Heart left ventricle (tissue), 16 donors: ENCODE data around the gene PTCRA. TPM values are rescaled to one million over a fixed set of nuclear protein-coding genes. Genes with fewer than 3 reads are reported as not detected.
A peak's percentile ranks its signal among the peaks of the same experiment; 100 is the strongest.

ENCODE experiments used
- ATAC-seq, 4 donors: fragments of 200-7000 bp; cut with Tn5 transposase; one replicate each; pipeline ENCODE4 v1.9.1; 2020 to 2022; ENCODE audit warnings: moderate library complexity in 4 of 4, mild to moderate bottlenecking in 3 of 4, moderate number of reproducible peaks in 1 of 4
- DNase-seq, 5 donors: peaks; one replicate each; pipeline ENCODE4 v3.0.0-alpha.2; 2020
- H3K27ac ChIP-seq, 12 donors: fragments of 200-600 bp; sonication (generic) in 4 of 12; one replicate each; pipeline versions ENCODE4 v1.5.0 to v1.8.0; 2016 to 2022; ENCODE audit warnings: mild to moderate bottlenecking in 2 of 12
- H3K27me3 ChIP-seq, 9 donors: fragments of 200-600 bp; sonication (generic) in 2 of 9; one replicate each; pipeline versions ENCODE4 v1.5.1 to v1.8.0; 2016 to 2022; ENCODE audit warnings: mild to moderate bottlenecking in 3 of 9
- H3K36me3 ChIP-seq, 9 donors: fragments of 200-600 bp; sonication (generic) in 2 of 9; one replicate each; pipeline versions ENCODE4 v1.5.0 to v1.8.0; 2018 to 2022; ENCODE audit warnings: mild to moderate bottlenecking in 2 of 9
- H3K4me1 ChIP-seq, 12 donors: fragments of 200-600 bp; sonication (generic) in 4 of 12; one replicate each; pipeline versions ENCODE4 v1.5.0 to v1.8.0; 2016 to 2022; ENCODE audit warnings: mild to moderate bottlenecking in 3 of 12
- H3K4me3 ChIP-seq, 12 donors: fragments of 200-600 bp; sonication (generic) in 4 of 12; one replicate each; pipeline versions ENCODE4 v1.5.0 to v1.8.0; 2017 to 2022; ENCODE audit warnings: mild to moderate bottlenecking in 9 of 12, moderate library complexity in 4 of 12
- H3K9me3 ChIP-seq, 12 donors: fragments of 200-600 bp; sonication (generic) in 4 of 12; one replicate each; pipeline versions ENCODE4 v1.5.0 to v1.8.0; 2016 to 2022; ENCODE audit warnings: mild to moderate bottlenecking in 1 of 12
- CTCF ChIP-seq, 12 donors: fragments of 200-600 bp; sonication (generic) in 4 of 12; IDR thresholded peaks; one replicate each; pipeline versions ENCODE4 v1.5.0 to v1.8.0; 2018 to 2022; ENCODE audit warnings: antibody characterized with exemption in 12 of 12, mild to moderate bottlenecking in 5 of 12
- POLR2A ChIP-seq, 2 donors: fragments of 450-650 bp; IDR thresholded peaks; one replicate each; pipeline ENCODE4 v1.6.1; 2017; ENCODE audit warnings: antibody characterized with exemption in 2 of 2, mild to moderate bottlenecking in 2 of 2, moderate library complexity in 2 of 2
- WGBS, 4 donors: extraction: QIAGEN DNeasy Blood & Tissue Kit in 2 of 4; methylation state at CpG; one replicate each; pipeline versions ENCODE4 v1.1.5 to v1.1.7; 2013 to 2018; 5-methylcytosine and 5-hydroxymethylcytosine counted together
- intact Hi-C, 10 donors: fragments of 100-400 bp; cut with DNase I; formaldehyde crosslinking; loops; one replicate each; pipeline versions ENCODE4 v1.11.1 to v1.14.2; 2022
- polyA plus RNA-seq, 2 donors: library from polyadenylated mRNA; stranded (reverse); fragments of 200-250 nt; gene quantifications; one replicate each; pipeline ENCODE4 v1.2.3, GENCODE V29; 2013
- total RNA-seq, 9 donors: library from RNA; depleted of rRNA in 2 of 9; stranded (reverse); fragments of >200 nt in 2 of 9; fragmentation: NEBNext Ultra II Directional in 3 of 9; extraction: Animal tissue kit (Norgen Biotek cat#: 25700) in 3 of 9; gene quantifications; one replicate each; pipeline versions ENCODE4 v1.1.0 to v1.2.4, GENCODE V29; 2016 to 2023
- donor health status: ischemic (EF 13 %, LVEDD 7.1; RV severe dilation, severe dysfunction).
- donor health status: healthy with polysubstance abuse.
- donor health status: DM: no; HTN: yes; CAD: no.
- donor health status: DM: no; HTN: no; CAD: no.
- donor health status: ischemic (EF 25% LVEDD 6.9; RV normal size, moderate dysfunction).
- donor health status: ischemic (EF 25% LVEDD 5.7; RV mildly dilated, moderate dysfunction).
- donor health status: healthy.
- donor health status: DM: yes; HTN: yes; CAD: no.
- donor health status: ischemic (EF 35%, LVEDD 5.7; RV mildly dilated, moderate dysfunction).
- donor health status: nonischemic (EF 11% LVEDD 7.7; RV severe dilation, severe dysfunction).
- donor health status: DM: yes; HTN: yes; CAD: no.
- donor health status: PGD.
- donor health status: ischemic (EF 29% LVEDD 5.4; RV normal size, mild dysfunction).
- donor health status: nonischemic (EF 23%, LVEDD 6.1; RV moderate dilation, normal function).

The PTCRA gene
- total and polyA plus RNA-seq, 11 donors, result 1.7 TPM; not detected in 10

DNA sequence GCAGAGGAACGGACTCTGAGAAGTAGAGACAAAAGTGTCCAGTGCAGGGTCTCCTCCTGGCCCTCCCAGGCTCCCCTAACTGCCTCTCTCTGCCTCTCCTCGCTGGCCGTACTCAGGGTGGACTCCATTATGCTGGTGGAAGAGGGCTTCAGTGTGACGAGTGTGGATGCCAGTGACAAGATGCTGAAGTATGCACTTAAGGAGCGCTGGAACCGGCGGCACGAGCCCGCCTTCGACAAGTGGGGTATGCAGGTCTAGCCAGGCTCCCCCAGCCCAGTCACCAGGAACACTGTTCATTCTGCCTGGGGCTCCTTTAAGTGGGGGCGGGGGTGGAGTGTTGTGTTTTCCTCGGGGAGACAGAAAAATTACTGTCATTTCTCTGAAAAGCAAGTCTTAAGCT is 46.2 kb downstream of the PTCRA start:
- intact Hi-C loops, result no loop called here
- Histone ChIP-seq H3K36me3 (peaks cover 0 to 45% (median 32%) of the 10 kb centered on the region in 9 donors), H3K4me1 (peaks cover 4 to 18% (median 13%) of the 10 kb centered on the region in 12 donors), H3K4me3 (no peak overlapping the region), H3K9me3 (no peaks in the 10 kb centered on the region), H3K27ac (no peak overlapping the region), H3K27me3 (peaks cover 0 to 6% (median 0%) of the 10 kb centered on the region in 9 donors)
- no peak for ATAC-seq
- DNase-seq, result peak in 1 of 5 donors; percentile 48
- no peak for TF ChIP-seq POLR2A (IDR thresholded peaks at IDR 0.05)
- TF ChIP-seq CTCF (IDR thresholded peaks at IDR 0.05), result no peak
- 90 to 94% (median 91%) methylated on average over 12 of the region's 12 CpGs for WGBS, 4 donors

DNA sequence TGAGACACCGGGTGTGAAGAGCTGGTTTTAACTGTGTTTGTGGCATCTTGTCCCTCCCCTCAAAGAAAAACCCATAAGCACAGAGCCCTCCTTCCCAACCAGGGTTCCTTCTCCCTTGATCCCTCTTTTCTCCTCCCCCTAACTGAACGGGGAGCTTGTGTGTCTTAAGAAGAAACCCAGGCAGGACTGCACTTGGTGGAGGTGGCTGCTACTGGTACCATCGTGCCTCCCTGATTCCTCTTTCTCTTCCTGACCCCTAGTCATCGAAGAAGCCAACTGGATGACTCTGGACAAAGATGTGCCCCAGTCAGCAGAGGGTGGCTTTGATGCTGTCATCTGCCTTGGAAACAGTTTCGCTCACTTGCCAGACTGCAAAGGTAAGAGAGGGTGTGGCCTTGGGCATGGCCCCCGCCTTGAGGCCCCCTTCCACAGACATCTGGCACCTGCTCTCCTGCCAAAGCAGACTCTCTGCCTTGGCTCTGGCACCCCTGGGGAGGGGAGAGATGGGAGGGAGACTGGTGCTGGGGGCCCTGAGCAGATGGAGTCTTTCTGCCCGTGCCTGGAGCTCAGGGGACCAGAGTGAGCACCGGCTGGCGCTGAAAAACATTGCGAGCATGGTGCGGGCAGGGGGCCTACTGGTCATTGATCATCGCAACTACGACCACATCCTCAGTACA is 46.8 kb downstream of the PTCRA start:
- Histone ChIP-seq H3K36me3 (peaks cover 0 to 51% (median 37%) of the 10 kb centered on the region in 9 donors), H3K4me1 (peaks cover 4 to 18% (median 13%) of the 10 kb centered on the region in 12 donors), H3K4me3 (no peak overlapping the region), H3K27ac (no peak overlapping the region), H3K27me3 (peaks cover 0 to 6% (median 0%) of the 10 kb centered on the region in 9 donors), H3K9me3 (no peaks in the 10 kb centered on the region)
- DNase-seq (peak in 1 of 5 donors; percentile 37), ATAC-seq (no peak)
- 92 to 93% (median 93%) methylated on average over 11 to 13 of the region's 13 CpGs for WGBS, 4 donors
- TF ChIP-seq CTCF (IDR thresholded peaks at IDR 0.05), result no peak
- TF ChIP-seq POLR2A (IDR thresholded peaks at IDR 0.05), result no peak
- intact Hi-C loops, result no loop called here

DNA sequence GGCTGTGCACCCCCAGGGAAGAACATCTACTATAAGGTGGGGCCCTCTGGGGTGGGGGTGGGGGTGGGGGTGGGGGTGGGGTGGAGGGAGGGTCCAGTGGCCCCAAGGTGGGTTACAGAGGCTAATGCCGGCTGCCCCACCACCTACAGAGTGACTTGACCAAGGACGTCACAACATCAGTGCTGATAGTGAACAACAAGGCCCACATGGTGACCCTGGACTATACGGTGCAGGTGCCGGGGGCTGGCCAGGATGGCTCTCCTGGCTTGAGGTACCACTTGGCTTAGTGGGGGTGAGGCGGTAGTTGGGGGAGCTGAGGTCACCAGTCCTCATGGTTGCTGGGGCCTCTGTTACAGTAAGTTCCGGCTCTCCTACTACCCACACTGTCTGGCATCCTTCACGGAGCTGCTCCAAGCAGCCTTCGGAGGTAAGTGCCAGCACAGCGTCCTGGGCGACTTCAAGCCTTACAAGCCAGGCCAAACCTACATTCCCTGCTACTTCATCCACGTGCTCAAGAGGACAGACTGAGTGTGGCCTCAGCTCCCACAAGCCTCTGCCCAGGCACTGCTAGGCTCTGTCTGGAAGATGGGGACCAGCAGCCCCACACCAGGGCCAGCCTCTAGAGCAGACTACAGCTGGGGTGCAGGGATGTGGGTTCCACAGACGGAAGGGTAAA is 47.5 kb downstream of the PTCRA start:
- DNase-seq (peak in 1 of 5 donors; percentile 23), ATAC-seq (no peak)
- Histone ChIP-seq H3K4me3 (no peak overlapping the region), H3K36me3 (peaks cover 0 to 57% (median 40%) of the 10 kb centered on the region in 9 donors), H3K27ac (no peak overlapping the region), H3K27me3 (peaks cover 0 to 6% (median 0%) of the 10 kb centered on the region in 9 donors), H3K9me3 (no peaks in the 10 kb centered on the region), H3K4me1 (peaks cover 4 to 18% (median 13%) of the 10 kb centered on the region in 12 donors)
- TF ChIP-seq POLR2A (IDR thresholded peaks at IDR 0.05) (no peak), CTCF (IDR thresholded peaks at IDR 0.05) (no peak)
- intact Hi-C loops, result no loop called here
- 83 to 89% (median 86%) methylated on average over 9 to 12 of the region's 12 CpGs for WGBS, 4 donors

GRCh38 chr6:42963855-42964605 is 48.2 kb downstream of the PTCRA start:
- WGBS, 4 donors, result 87 to 90% (median 88%) methylated on average over 4 to 9 of the region's 9 CpGs
- TF ChIP-seq POLR2A (IDR thresholded peaks at IDR 0.05), result no peak
- peak in 2 of 12 donors; percentile 8 to 10 for TF ChIP-seq CTCF (IDR thresholded peaks at IDR 0.05)
- Histone ChIP-seq H3K27ac (no peak overlapping the region), H3K36me3 (peaks cover 0 to 65% (median 47%) of the 10 kb centered on the region in 9 donors), H3K4me1 (peaks cover 4 to 18% (median 13%) of the 10 kb centered on the region in 12 donors), H3K9me3 (no peaks in the 10 kb centered on the region), H3K27me3 (peaks cover 0 to 6% (median 0%) of the 10 kb centered on the region in 9 donors), H3K4me3 (no peak overlapping the region)
- intact Hi-C loops, result no loop called here
- no peak for DNase-seq
- no peak for ATAC-seq
